Heart right ventricle (tissue), 16 donors: ENCODE data around the gene TCF25. TPM values are rescaled to one million over a fixed set of nuclear protein-coding genes. Genes with fewer than 3 reads are reported as not detected.
"Not testable (repeated sequence)": the region's sequence is repeated elsewhere in the genome, so short reads cannot be mapped to it uniquely, and the experiment has no call there.

Experiments used
- ATAC-seq, 8 donors: fragments of 200-7000 bp; cut with Tn5 transposase; one replicate each; pipeline ENCODE4 v1.9.1; 2020; ENCODE audit warnings: mild to moderate bottlenecking in 8 of 8, moderate library complexity in 8 of 8, moderate number of reproducible peaks in 1 of 8
- DNase-seq, 2 donors: peaks; one replicate each; pipeline ENCODE4 v3.0.0-alpha.2; 2020
- H3K27ac ChIP-seq, 10 donors: fragments of 200-600 bp; sonication (generic) in 2 of 10; one replicate each; pipeline versions ENCODE4 v1.5.0 to v1.8.0; 2020 to 2022; ENCODE audit warnings: mild to moderate bottlenecking in 3 of 10
- H3K27me3 ChIP-seq, 7 donors: fragments of 200-600 bp; one replicate each; pipeline ENCODE4 v1.8.0; 2021 to 2022; ENCODE audit warnings: mild to moderate bottlenecking in 2 of 7
- H3K36me3 ChIP-seq, 9 donors: fragments of 200-600 bp; sonication (generic) in 1 of 9; one replicate each; pipeline versions ENCODE4 v1.5.0 to v1.8.0; 2020 to 2022; ENCODE audit warnings: mild to moderate bottlenecking in 2 of 9
- H3K4me1 ChIP-seq, 9 donors: fragments of 200-600 bp; sonication (generic) in 1 of 9; one replicate each; pipeline versions ENCODE4 v1.5.0 to v1.8.0; 2020 to 2022; ENCODE audit warnings: mild to moderate bottlenecking in 4 of 9
- H3K4me3 ChIP-seq, 10 donors: fragments of 200-600 bp; sonication (generic) in 2 of 10; one replicate each; pipeline versions ENCODE4 v1.5.0 to v1.8.0; 2020 to 2022; ENCODE audit warnings: mild to moderate bottlenecking in 7 of 10, moderate library complexity in 2 of 10
- H3K9me3 ChIP-seq, 11 donors: fragments of 200-600 bp in 10 of 11; sonication (generic) in 2 of 11; one replicate each; pipeline versions ENCODE4 v1.5.0 to v1.8.0; 2013 to 2022; ENCODE audit warnings: mild to moderate bottlenecking in 2 of 11, control low read depth in 1 of 11, moderate library complexity in 1 of 11
- CTCF ChIP-seq, 9 donors: fragments of 200-600 bp; sonication (generic) in 2 of 9; IDR thresholded peaks; one replicate each; pipeline versions ENCODE4 v1.5.0 to v1.8.0; 2021 to 2022; ENCODE audit warnings: antibody characterized with exemption in 9 of 9, mild to moderate bottlenecking in 5 of 9, moderate library complexity in 1 of 9
- WGBS, 2 donors: extraction: QIAGEN DNeasy Blood & Tissue Kit; methylation state at CpG; one replicate each; pipeline ENCODE4 v1.1.7; 2013; ENCODE audit warnings: inconsistent platforms in 1 of 2; 5-methylcytosine and 5-hydroxymethylcytosine counted together
- intact Hi-C, 10 donors: fragments of 100-400 bp; cut with DNase I; formaldehyde crosslinking; loops; one replicate each; pipeline versions ENCODE4 v1.11.1 to v1.14.2; 2022
- polyA plus RNA-seq, 2 donors: library from polyadenylated mRNA; stranded (reverse); fragments of 200-250 nt; gene quantifications; one replicate each; pipeline ENCODE4 v1.2.3, GENCODE V29; 2013
- total RNA-seq, 10 donors: library from RNA; stranded (reverse); fragmentation: NEBNext Ultra II Directional in 3 of 10; extraction: Animal tissue kit (Norgen Biotek cat#: 25700) in 3 of 10; gene quantifications; one replicate each; pipeline versions ENCODE4 v1.2.1 to v1.2.4, GENCODE V29; 2021 to 2023
- donor health status: Arrhythmogenic right ventricular cardiomyopathy.
- donor health status: ischemic (EF 13 %, LVEDD 7.1; RV severe dilation, severe dysfunction).
- donor health status: healthy with polysubstance abuse.
- donor health status: DM: no; HTN: yes; CAD: no.
- donor health status: DM: no; HTN: no; CAD: no.
- donor health status: ischemic (EF 25% LVEDD 6.9; RV normal size, moderate dysfunction).
- donor health status: ischemic (EF 25% LVEDD 5.7; RV mildly dilated, moderate dysfunction).
- donor health status: healthy.
- donor health status: DM: yes; HTN: yes; CAD: no.
- donor health status: Ischemic cardiomyopathy.
- donor health status: ischemic (EF 35%, LVEDD 5.7; RV mildly dilated, moderate dysfunction).
- donor health status: nonischemic (EF 11% LVEDD 7.7; RV severe dilation, severe dysfunction).
- donor health status: DM: yes; HTN: yes; CAD: no.
- donor health status: PGD.
- donor health status: ischemic (EF 29% LVEDD 5.4; RV normal size, mild dysfunction).
- donor health status: nonischemic (EF 23%, LVEDD 6.1; RV moderate dilation, normal function).

The TCF25 gene
- total and polyA plus RNA-seq, 12 donors, result 77.5 to 112 (median 94.8) TPM

- no peaks in the 10 kb centered on the region for H3K4me1 ChIP-seq
- intact Hi-C loops, result loop anchor here in 1 of 10 donors (5.0 kb wide), 1 partner anchor 32 kb away; no protein-coding TSS in a partner anchor
- no peak for TF ChIP-seq CTCF (IDR thresholded peaks at IDR 0.05)
- 94 to 96% methylated on average over 61 of the region's 61 CpGs for WGBS, 2 donors
- H3K36me3 ChIP-seq, result peaks cover 0 to 18% (median 0%) of the 10 kb centered on the region in 9 donors
- no peak overlapping the region for H3K4me3 ChIP-seq
- H3K27ac ChIP-seq, result no peak overlapping the region
- no peaks in the 10 kb centered on the region for H3K9me3 ChIP-seq
- ATAC-seq, result no peak
- DNase-seq, result no peak
- peaks cover 0 to 6% (median 0%) of the 10 kb centered on the region in 7 donors for H3K27me3 ChIP-seq
Observed at GRCh38 chr16:89934611-89935553, 61.5 kb downstream of the TCF25 start.

GRCh38 chr16:89935620-89936019 is 62.2 kb downstream of the TCF25 start:
- H3K4me3 ChIP-seq, DNase-seq, H3K27ac ChIP-seq, H3K27me3 ChIP-seq, H3K9me3 ChIP-seq, ATAC-seq, intact Hi-C loops, H3K4me1 ChIP-seq: not testable (repeated sequence)
- H3K36me3 ChIP-seq, result peaks cover 0 to 18% (median 0%) of the 10 kb centered on the region in 9 donors
- 91 to 93% methylated on average over 23 to 25 of the region's 27 CpGs for WGBS, 2 donors

GRCh38 chr16:89936034-89936433 is 62.6 kb downstream of the TCF25 start:
- DNase-seq, result no peak
- WGBS, 2 donors, result 86 to 89% methylated on average over 13 of the region's 13 CpGs
- intact Hi-C loops, result no loop called here
- TF ChIP-seq CTCF (IDR thresholded peaks at IDR 0.05), result no peak
- Histone ChIP-seq H3K27me3 (no peaks in the 10 kb centered on the region), H3K4me3 (no peak overlapping the region), H3K4me1 (no peaks in the 10 kb centered on the region), H3K36me3 (peaks cover 0 to 18% (median 0%) of the 10 kb centered on the region in 9 donors), H3K9me3 (no peaks in the 10 kb centered on the region), H3K27ac (no peak overlapping the region)
- no peak for ATAC-seq

- Histone ChIP-seq H3K36me3 (peaks cover 0 to 18% (median 0%) of the 10 kb centered on the region in 9 donors), H3K27ac (no peak overlapping the region), H3K4me3 (no peak overlapping the region), H3K9me3 (no peaks in the 10 kb centered on the region), H3K4me1 (no peaks in the 10 kb centered on the region), H3K27me3 (no peaks in the 10 kb centered on the region)
- DNase-seq (no peak), ATAC-seq (peak in 1 of 8 donors; percentile 32)
- intact Hi-C loops, result no loop called here
- WGBS, 2 donors, result 88 to 93% methylated on average over 14 of the region's 14 CpGs
- TF ChIP-seq CTCF (IDR thresholded peaks at IDR 0.05), result no peak
Observed at GRCh38 chr16:89936508-89936907, 63.1 kb downstream of the TCF25 start.

GRCh38 chr16:89936981-89937380 is 63.6 kb downstream of the TCF25 start:
- Histone ChIP-seq H3K27me3 (no peaks in the 10 kb centered on the region), H3K27ac (no peak overlapping the region), H3K4me3 (no peak overlapping the region), H3K9me3 (no peaks in the 10 kb centered on the region), H3K4me1 (no peaks in the 10 kb centered on the region), H3K36me3 (peaks cover 0 to 18% (median 0%) of the 10 kb centered on the region in 9 donors)
- intact Hi-C loops, result no loop called here
- ATAC-seq (no peak), DNase-seq (no peak)
- 93% methylated on average over 20 of the region's 20 CpGs for WGBS, 2 donors
- TF ChIP-seq CTCF (IDR thresholded peaks at IDR 0.05), result no peak
